Activated CD8-positive, alpha-beta T cell treated with anti-CD3 and anti-CD28 coated beads, Interleukin-2, amount 10 ng/mL, durations not matched to agents 7 days and 5 days (primary cell): ENCODE measurements around the gene BAAT. TPM values are rescaled to one million over a fixed set of nuclear protein-coding genes. Genes with fewer than 3 reads are reported as not detected.

ENCODE experiments used
- ATAC-seq: fragments of 150-1000 bp; cut with Tn5 transposase; one replicate; pipeline ENCODE4 v1.10.0; 2021; ENCODE audit warnings: moderate library complexity
- CTCF ChIA-PET: fragments of 350-600 bp; sonication (Branson Sonifier 250); formaldehyde crosslinking; loops from one replicate; lab custom pipeline; 2021; ENCODE audit warnings: antibody characterized with exemption; lab: Charles Lee
- POLR2A ChIA-PET: fragments of 350-600 bp; sonication (Branson Sonifier 250); formaldehyde crosslinking; loops from one replicate; lab custom pipeline; 2021; ENCODE audit warnings: antibody characterized with exemption; lab: Charles Lee
- DNase-seq: peaks from one replicate; pipeline ENCODE4 v3.0.0-alpha.2; 2020
- H3K27ac Mint-ChIP-seq: one replicate; pipeline ENCODE4 v1.8.0; 2021; ENCODE audit warnings: mild to moderate bottlenecking, mixed read lengths
- H3K27me3 Mint-ChIP-seq: one replicate; pipeline ENCODE4 v1.8.0; 2021; ENCODE audit warnings: low read depth, mixed read lengths
- H3K36me3 Mint-ChIP-seq: one replicate; pipeline ENCODE4 v1.8.0; 2021; ENCODE audit warnings: low read depth, mixed read lengths
- H3K4me1 Mint-ChIP-seq: one replicate; pipeline ENCODE4 v1.8.0; 2021; ENCODE audit warnings: low read depth, mixed read lengths
- H3K4me3 Mint-ChIP-seq: one replicate; pipeline ENCODE4 v1.8.0; 2021; ENCODE audit warnings: mild to moderate bottlenecking, mixed read lengths
- H3K9me3 Mint-ChIP-seq: one replicate; pipeline ENCODE4 v1.8.0; 2022; ENCODE audit warnings: mixed read lengths; ENCODE audit not compliant: insufficient read depth
- total RNA-seq, 2 experiments: library from RNA; stranded (reverse); gene quantifications; one replicate each; pipeline ENCODE4 v1.2.3, GENCODE V29; 2021

BAAT gene
- total RNA-seq, 2 experiments from 2014 or later, result not detected

DNA sequence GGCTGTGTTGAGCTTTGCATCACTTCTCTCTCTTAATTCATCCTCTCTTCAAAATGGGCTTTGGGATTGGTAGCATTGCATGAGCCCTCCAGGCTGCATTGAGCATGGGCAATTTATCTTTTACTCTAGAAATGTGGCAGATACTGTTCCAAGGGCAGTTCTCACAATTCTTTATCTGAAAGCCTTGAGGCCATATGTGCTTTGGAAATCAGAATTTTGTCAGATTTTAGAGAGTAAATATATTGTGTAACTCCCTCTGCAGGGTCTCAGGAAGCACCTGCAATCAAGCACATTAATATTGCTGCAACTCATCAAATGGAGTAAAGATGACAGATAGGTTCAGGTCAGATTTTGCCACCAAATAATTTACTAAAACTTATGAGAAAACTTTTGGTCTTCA is 33.2 kb upstream of the BAAT start:
- no peaks in the 10 kb centered on the region for H3K27me3 Mint-ChIP-seq
- H3K9me3 Mint-ChIP-seq, result peaks cover 22% of the 10 kb centered on the region
- H3K4me3 Mint-ChIP-seq, result no peak overlapping the region
- ChIA-PET POLR2A (no interaction called here), CTCF (no interaction called here)
- H3K4me1 Mint-ChIP-seq, result no peaks in the 10 kb centered on the region
- no peak for DNase-seq
- no peak for ATAC-seq
- H3K36me3 Mint-ChIP-seq, result peaks cover 4% of the 10 kb centered on the region
- no peak overlapping the region for H3K27ac Mint-ChIP-seq

DNA sequence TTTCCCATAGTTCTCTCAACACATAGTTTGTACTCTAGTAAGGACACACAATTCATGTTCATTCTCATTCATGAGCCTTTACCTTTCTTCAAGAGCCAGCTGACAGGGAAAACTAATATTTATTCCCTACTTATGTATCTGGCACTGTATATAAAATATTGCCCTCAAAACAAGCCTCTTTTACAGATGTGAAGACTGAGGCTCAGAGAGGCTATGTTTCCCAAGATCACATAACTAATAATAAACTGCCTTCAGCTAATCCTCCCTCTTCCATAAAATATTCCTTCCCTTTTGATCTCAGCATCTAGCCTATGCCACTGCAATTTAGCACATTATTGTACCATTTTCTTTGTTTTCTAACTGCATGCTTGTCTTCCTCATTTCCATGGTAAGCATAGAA is 32.6 kb upstream of the BAAT start:
- Mint-ChIP-seq H3K27me3 (no peaks in the 10 kb centered on the region), H3K4me1 (no peaks in the 10 kb centered on the region), H3K36me3 (peaks cover 8% of the 10 kb centered on the region), H3K9me3 (peaks cover 26% of the 10 kb centered on the region), H3K27ac (no peak overlapping the region), H3K4me3 (no peak overlapping the region)
- DNase-seq (no peak), ATAC-seq (no peak)
- CTCF ChIA-PET, result no interaction called here
- POLR2A ChIA-PET, result no interaction called here

DNA sequence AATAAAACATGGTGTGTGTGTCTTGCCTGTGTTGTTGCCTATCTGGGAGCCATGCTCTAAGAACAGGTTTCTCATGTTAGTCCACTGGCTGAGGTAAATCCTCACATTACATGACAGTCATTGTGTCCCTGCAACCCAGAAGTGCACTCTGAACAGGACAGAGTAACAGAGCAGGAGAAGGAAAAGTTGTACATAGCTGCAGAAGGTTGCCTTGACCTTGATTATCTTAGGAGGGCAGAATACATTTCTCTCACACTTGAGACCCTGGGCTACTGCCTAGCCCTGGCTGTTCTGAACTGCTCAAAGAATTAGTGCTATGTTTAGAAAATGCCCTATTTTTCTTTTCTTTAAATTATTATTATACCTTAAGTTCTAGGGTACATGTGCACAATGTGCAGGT is 30.8 kb upstream of the BAAT start:
- Mint-ChIP-seq H3K27me3 (no peaks in the 10 kb centered on the region), H3K27ac (no peak overlapping the region), H3K36me3 (peaks cover 17% of the 10 kb centered on the region), H3K4me1 (no peaks in the 10 kb centered on the region), H3K4me3 (no peak overlapping the region), H3K9me3 (peaks cover 26% of the 10 kb centered on the region)
- ATAC-seq, result no peak
- POLR2A ChIA-PET, result no interaction called here
- DNase-seq, result no peak
- CTCF ChIA-PET, result no interaction called here

DNA sequence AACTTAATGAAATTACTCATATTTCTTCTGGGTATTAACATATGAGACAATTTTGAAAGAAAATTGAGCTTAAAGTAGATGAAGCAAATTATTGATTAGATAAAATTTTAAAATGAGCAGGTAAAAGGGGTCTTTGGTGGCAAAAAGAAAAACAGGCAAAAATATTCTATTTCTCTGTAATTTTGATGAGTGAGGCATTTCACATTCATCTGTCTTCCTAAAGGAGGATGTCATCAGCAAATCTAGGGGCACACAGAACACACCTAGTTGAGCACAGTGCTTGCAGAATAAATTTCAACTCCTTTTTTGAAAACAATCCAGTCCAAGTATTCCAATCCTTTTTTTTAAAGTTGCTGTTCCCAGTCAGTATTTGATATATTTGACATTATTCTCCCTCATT is 30.0 kb upstream of the BAAT start:
- no peak for DNase-seq
- ChIA-PET CTCF (no interaction called here), POLR2A (no interaction called here)
- ATAC-seq, result no peak
- no peak overlapping the region for H3K27ac Mint-ChIP-seq
- no peaks in the 10 kb centered on the region for H3K4me1 Mint-ChIP-seq
- peaks cover 31% of the 10 kb centered on the region for H3K9me3 Mint-ChIP-seq
- H3K36me3 Mint-ChIP-seq, result peaks cover 21% of the 10 kb centered on the region
- no peak overlapping the region for H3K4me3 Mint-ChIP-seq
- no peaks in the 10 kb centered on the region for H3K27me3 Mint-ChIP-seq

DNA sequence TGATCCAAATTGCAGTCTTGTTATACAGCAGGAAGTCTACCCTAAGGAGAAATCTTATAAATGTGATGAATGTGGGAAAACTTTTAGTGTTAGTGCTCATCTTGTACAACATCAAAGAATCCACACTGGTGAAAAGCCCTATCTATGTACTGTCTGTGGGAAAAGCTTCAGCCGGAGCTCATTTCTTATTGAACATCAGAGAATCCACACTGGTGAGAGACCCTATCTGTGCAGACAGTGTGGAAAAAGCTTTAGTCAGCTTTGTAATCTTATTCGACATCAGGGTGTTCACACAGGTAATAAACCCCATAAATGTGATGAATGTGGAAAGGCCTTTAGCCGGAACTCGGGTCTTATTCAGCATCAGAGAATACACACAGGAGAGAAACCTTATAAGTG is 24.3 kb upstream of the BAAT start:
- no peaks in the 10 kb centered on the region for H3K4me1 Mint-ChIP-seq
- ChIA-PET POLR2A (interaction anchor here (1.8 kb wide), 1 partner anchor 10 kb away, joined by 7 read pairs; the partner anchor contains the start of genes MRPL50 and ZNF189), CTCF (no interaction called here)
- no peak overlapping the region for H3K27ac Mint-ChIP-seq
- peaks cover 71% of the 10 kb centered on the region for H3K36me3 Mint-ChIP-seq
- H3K4me3 Mint-ChIP-seq, result no peak overlapping the region
- no peaks in the 10 kb centered on the region for H3K27me3 Mint-ChIP-seq
- H3K9me3 Mint-ChIP-seq, result peaks cover 68% of the 10 kb centered on the region
- no peak for ATAC-seq
- DNase-seq, result no peak

DNA sequence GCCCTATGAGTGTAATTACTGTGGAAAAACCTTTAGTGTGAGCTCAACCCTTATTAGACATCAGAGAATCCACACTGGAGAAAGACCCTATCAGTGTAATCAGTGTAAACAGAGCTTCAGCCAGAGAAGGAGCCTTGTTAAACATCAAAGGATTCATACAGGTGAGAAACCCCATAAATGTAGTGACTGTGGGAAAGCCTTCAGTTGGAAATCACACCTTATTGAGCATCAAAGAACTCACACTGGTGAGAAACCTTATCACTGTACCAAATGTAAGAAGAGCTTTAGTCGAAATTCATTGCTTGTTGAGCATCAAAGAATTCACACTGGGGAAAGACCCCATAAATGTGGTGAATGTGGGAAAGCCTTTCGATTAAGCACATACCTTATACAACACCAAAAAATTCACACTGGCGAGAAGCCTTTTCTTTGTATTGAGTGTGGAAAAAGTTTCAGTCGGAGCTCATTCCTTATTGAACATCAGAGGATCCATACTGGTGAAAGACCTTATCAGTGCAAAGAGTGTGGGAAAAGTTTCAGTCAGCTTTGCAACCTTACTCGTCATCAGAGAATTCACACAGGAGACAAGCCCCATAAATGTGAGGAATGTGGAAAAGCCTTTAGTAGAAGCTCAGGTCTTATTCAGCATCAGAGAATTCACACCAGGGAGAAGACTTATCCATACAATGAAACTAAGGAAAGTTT is 23.7 kb upstream of the BAAT start:
- no peaks in the 10 kb centered on the region for H3K4me1 Mint-ChIP-seq
- no peak overlapping the region for H3K27ac Mint-ChIP-seq
- H3K27me3 Mint-ChIP-seq, result no peaks in the 10 kb centered on the region
- no peak for DNase-seq
- H3K4me3 Mint-ChIP-seq, result no peak overlapping the region
- ATAC-seq, result no peak
- peaks cover 76% of the 10 kb centered on the region for H3K36me3 Mint-ChIP-seq
- peaks cover 69% of the 10 kb centered on the region for H3K9me3 Mint-ChIP-seq
- CTCF ChIA-PET, result no interaction called here
- POLR2A ChIA-PET, result interaction anchor here (1.8 kb wide), 1 partner anchor 9 kb away, joined by 7 read pairs; the partner anchor contains the start of genes MRPL50 and ZNF189

DNA sequence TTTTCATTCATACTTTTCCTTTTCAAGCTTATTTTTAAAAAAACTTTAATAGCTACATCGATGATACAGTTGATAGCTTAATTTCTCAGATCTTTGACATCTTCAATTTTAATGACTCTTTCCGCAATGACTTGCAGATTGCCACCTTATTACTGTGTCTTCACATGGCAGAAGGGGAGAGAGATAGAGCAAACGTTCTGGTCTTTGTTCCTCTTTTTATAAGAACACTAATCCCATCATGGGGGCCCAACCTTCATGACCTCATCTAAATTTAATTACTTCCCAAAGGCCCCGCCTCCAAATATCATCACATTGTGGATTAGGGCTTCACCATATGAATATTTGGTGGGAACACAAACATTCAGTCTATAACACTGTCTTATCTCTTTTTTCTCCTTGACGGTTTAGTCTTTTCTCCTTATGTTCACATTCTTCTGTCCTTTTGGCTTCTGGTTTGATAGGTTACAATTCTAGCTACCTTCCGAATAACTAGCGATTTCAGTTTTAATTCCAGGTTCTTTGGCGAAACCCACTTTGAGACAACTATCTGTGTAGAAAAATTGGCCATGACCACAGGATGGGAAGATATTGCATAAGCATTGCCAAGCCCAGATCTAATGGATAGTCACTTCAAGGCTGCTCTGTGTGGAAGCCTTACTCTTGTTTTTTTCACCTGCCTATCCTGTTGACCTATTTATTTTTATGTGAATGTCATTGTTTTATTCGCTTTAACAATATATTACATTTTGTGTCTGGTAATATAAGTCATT is 18.9 kb upstream of the BAAT start:
- Mint-ChIP-seq H3K27me3 (no peaks in the 10 kb centered on the region), H3K9me3 (peaks cover 46% of the 10 kb centered on the region), H3K27ac (no peak overlapping the region), H3K4me1 (peaks cover 21% of the 10 kb centered on the region), H3K36me3 (peaks cover 81% of the 10 kb centered on the region), H3K4me3 (no peak overlapping the region)
- ChIA-PET CTCF (interaction anchor here (2.2 kb wide), 1 partner anchor 15 kb away, joined by 5 read pairs; no protein-coding TSS in a partner anchor), POLR2A (no interaction called here)
- no peak for DNase-seq
- ATAC-seq, result no peak

DNA sequence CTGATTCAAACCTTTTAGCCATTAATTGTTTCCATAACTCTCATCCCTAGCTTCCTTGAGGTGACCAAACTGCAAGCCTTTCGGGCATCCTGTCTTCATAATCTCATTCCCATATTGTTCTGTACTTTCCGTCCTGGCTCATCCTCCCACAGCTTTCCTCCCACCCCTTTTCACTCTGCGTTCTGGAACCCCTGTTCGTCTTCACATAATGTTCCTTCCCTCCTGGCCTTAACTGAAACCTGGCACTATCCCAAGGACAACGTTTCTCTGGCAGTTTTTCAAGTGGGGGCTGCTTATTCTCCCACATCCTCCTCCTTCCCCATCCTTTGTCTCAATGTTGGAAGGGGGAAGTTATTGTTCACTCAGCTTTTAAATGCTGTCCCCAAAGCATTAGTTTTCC is 15.3 kb upstream of the BAAT start:
- peaks cover 32% of the 10 kb centered on the region for H3K4me1 Mint-ChIP-seq
- H3K36me3 Mint-ChIP-seq, result peaks cover 68% of the 10 kb centered on the region
- H3K27me3 Mint-ChIP-seq, result no peaks in the 10 kb centered on the region
- no peak for DNase-seq
- H3K9me3 Mint-ChIP-seq, result peaks cover 17% of the 10 kb centered on the region
- peak overlapping the region; percentile 90 for H3K4me3 Mint-ChIP-seq
- CTCF ChIA-PET, result interaction anchor here (1.5 kb wide), 1 partner anchor 130 kb away, joined by 4 read pairs; no protein-coding TSS in a partner anchor
- POLR2A ChIA-PET, result interaction anchor here (2.2 kb wide), 1 partner anchor 9 kb away, joined by 7 read pairs; no protein-coding TSS in a partner anchor
- ATAC-seq, result no peak
- peak overlapping the region; percentile 36 for H3K27ac Mint-ChIP-seq

DNA sequence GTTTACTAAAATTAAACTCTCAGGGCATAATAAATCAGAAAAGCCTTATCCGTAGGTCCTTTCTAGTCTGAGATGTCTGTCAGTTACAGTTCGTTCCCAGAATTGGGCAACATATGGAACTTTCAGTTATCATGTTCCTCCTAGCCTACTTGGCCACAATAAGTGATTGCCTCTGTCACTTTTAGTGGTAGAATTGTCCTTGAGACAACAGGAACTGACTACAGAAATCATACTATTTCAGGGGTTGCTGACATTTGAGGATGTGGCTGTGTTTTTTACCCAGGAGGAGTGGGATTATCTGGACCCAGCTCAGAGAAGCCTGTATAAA is 14.8 kb upstream of the BAAT start:
- Mint-ChIP-seq H3K36me3 (peaks cover 68% of the 10 kb centered on the region), H3K27ac (peak overlapping the region; percentile 97), H3K4me3 (peak overlapping the region; percentile 90), H3K9me3 (peaks cover 15% of the 10 kb centered on the region), H3K4me1 (peaks cover 35% of the 10 kb centered on the region), H3K27me3 (no peaks in the 10 kb centered on the region)
- ChIA-PET POLR2A (interaction anchor here (1.3 to 2.2 kb wide), 2 partner anchors 9 to 10 kb away, joined by 6 to 7 read pairs; no protein-coding TSS in a partner anchor), CTCF (interaction anchor here (1.5 kb wide), 1 partner anchor 130 kb away, joined by 4 read pairs; no protein-coding TSS in a partner anchor)
- no peak for DNase-seq
- no peak for ATAC-seq

DNA sequence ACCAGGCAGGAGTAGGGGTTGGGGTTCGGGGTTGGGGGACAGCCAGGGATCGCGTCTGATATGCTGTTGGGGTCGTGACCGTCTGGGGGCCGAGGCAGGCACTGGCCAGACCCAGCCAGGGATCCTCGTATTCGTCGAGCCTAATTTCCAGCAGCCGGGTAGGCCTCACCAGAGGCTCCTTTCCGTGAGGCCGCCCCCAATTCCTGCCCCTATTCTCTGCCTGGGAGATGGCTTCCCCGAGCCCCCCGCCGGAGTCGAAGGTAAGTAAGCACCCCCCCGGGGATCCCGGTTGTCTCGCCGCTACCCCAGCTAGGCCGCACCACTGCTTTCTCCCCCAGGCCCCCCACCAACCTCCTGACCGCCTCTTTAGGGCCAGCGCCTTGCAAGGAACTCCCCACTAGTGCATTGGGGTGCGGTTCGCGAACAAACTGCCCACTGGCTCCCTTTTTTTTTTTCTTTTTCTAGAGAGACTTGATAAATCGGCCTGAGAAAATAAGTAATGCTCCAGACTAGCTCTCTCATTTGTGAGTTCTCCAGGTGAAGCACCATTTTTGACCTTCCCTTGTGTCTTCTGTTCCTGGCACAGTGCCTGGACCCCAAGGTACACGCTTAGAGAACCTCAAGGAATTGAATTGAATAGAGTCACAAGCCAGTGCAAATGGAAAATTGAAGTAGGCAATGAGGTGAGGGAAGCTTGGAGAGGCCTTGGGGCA is 14.3 kb upstream of the BAAT start:
- H3K9me3 Mint-ChIP-seq, result peaks cover 16% of the 10 kb centered on the region
- POLR2A ChIA-PET, result interaction anchor here (0.6 to 2.2 kb wide), 9 partner anchors 10 to 135 kb away, joined by 3 to 9 read pairs (median 5); partner anchors contain the start of gene RNF20
- H3K4me3 Mint-ChIP-seq, result peak overlapping the region; percentile 90
- CTCF ChIA-PET, result interaction anchor here (1.1 to 2.0 kb wide), 4 partner anchors 11 to 131 kb away, joined by 3 to 20 read pairs (median 4); no protein-coding TSS in a partner anchor
- peak; percentile 25 for ATAC-seq
- peak overlapping the region; percentile 97 for H3K27ac Mint-ChIP-seq
- H3K4me1 Mint-ChIP-seq, result peaks cover 38% of the 10 kb centered on the region
- no peaks in the 10 kb centered on the region for H3K27me3 Mint-ChIP-seq
- DNase-seq, result no peak
- H3K36me3 Mint-ChIP-seq, result peaks cover 68% of the 10 kb centered on the region
